HepG2 (cell line): ENCODE data around the gene KIF2C. TPM values are rescaled to one million over a fixed set of nuclear protein-coding genes. Genes with fewer than 3 reads are reported as not detected.
A peak's percentile ranks its signal among the peaks of the same experiment; 100 is the strongest.

Source experiments
- AGO2 ChIP-seq: fragments of 200-400 bp; formaldehyde crosslinking; optimal IDR thresholded peaks from 2 replicates; pipeline ENCODE3; 2017; ENCODE audit warnings: mild to moderate bottlenecking, low read depth, low read length, moderate library complexity
- AHR ChIP-seq: IDR thresholded peaks from 2 replicates; pipeline ENCODE4 v1.6.1; 2018; ENCODE audit warnings: missing genetic modification reagents, missing compliant biosample characterization
- CCAR2 ChIP-seq: fragments of 200-400 bp; formaldehyde crosslinking; optimal IDR thresholded peaks from 2 replicates; pipeline ENCODE3; 2018; ENCODE audit warnings: low read depth, mild to moderate bottlenecking, low read length, moderate library complexity
- DR1 ChIP-seq: sonication (generic); formaldehyde crosslinking; IDR thresholded peaks from 2 replicates; pipeline ENCODE4 v1.8.0; 2021; ENCODE audit warnings: mild to moderate bottlenecking, missing genetic modification reagents, inconsistent platforms
- ESRRA ChIP-seq: sonication (generic); formaldehyde crosslinking; IDR thresholded peaks from 2 replicates; pipeline ENCODE4 v1.5.1; 2020; ENCODE audit warnings: mild to moderate bottlenecking, low read depth, missing genetic modification reagents
- FOXK1 ChIP-seq: sonication (generic); formaldehyde crosslinking; IDR thresholded peaks from 2 replicates; pipeline ENCODE4 v1.4.0; 2020; ENCODE audit warnings: low read depth, missing genetic modification reagents, borderline replicate concordance
- MED13 ChIP-seq: sonication (generic); formaldehyde crosslinking; IDR thresholded peaks from 2 replicates; pipeline ENCODE4 v1.5.0; 2020; ENCODE audit warnings: missing genetic modification reagents
- ZFP36L1 ChIP-seq: sonication (generic); formaldehyde crosslinking; IDR thresholded peaks from 2 replicates; pipeline ENCODE4 v1.8.0; 2022; ENCODE audit warnings: mild to moderate bottlenecking, missing genetic modification reagents, moderate library complexity
- ZFP62 ChIP-seq: sonication (generic); formaldehyde crosslinking; IDR thresholded peaks from 2 replicates; pipeline ENCODE4 v1.4.0; 2020; ENCODE audit warnings: missing genetic modification reagents
- ZNF121 ChIP-seq: sonication (generic); formaldehyde crosslinking; IDR thresholded peaks from 2 replicates; pipeline ENCODE4 v1.5.0; 2020; ENCODE audit warnings: mild to moderate bottlenecking, missing genetic modification reagents
- ZNF329 ChIP-seq: sonication (generic); formaldehyde crosslinking; IDR thresholded peaks from 2 replicates; pipeline ENCODE4 v1.9.0; 2021; ENCODE audit warnings: low read depth, mild to moderate bottlenecking, missing genetic modification reagents
- polyA plus RNA-seq, 8 experiments: library from polyadenylated mRNA; depleted of rRNA in 3 of 8; stranded (reverse) in 7 of 8; unstranded in 1 of 8; fragments of >200 nt; fragmentation: Illumina TruSeq in 4 of 8; extraction: Trizol in 4 of 8; gene quantifications; 2 replicates each; pipeline versions ENCODE4 v1.2.1 to v1.2.3, GENCODE V29; 2011 to 2016; ENCODE audit warnings: low read depth in 4 of 8, missing spikeins in 1 of 8, mixed read lengths in 1 of 8; ENCODE audit not compliant: insufficient read depth in 1 of 8
- total RNA-seq, 5 experiments: library from RNA; depleted of rRNA; stranded (reverse); fragments of >200 nt; fragmentation: Illumina TruSeq; extraction: Trizol; gene quantifications; 2 replicates each; pipeline ENCODE4 v1.2.3, GENCODE V29; 2016; ENCODE audit warnings: low read depth in 1 of 5
- TF ChIP-seq, protein P1 (sequence below): sonication (generic); formaldehyde crosslinking; IDR thresholded peaks from 2 replicates; pipeline ENCODE4 v1.5.1; 2020; ENCODE audit warnings: missing genetic modification reagents, mild to moderate bottlenecking, borderline replicate concordance
- TF ChIP-seq, protein P2 (sequence below): IDR thresholded peaks from 2 replicates; pipeline ENCODE4 v1.6.1; 2016
- TF ChIP-seq, protein P3 (sequence below): sonication (generic); formaldehyde crosslinking; conservative IDR thresholded peaks from 2 replicates; pipeline ENCODE4 v1.4.0; 2020; ENCODE audit warnings: missing genetic modification reagents
- TF ChIP-seq, protein P4 (sequence below), 2 experiments: sonication (generic) in 1 of 2; formaldehyde crosslinking in 1 of 2; IDR thresholded peaks; 2 replicates each; pipeline versions ENCODE4 v1.4.0 to v1.6.1; 2016 to 2020; ENCODE audit warnings: borderline replicate concordance in 1 of 2, low read depth in 1 of 2, mild to moderate bottlenecking in 1 of 2, missing genetic modification reagents in 1 of 2
- TF ChIP-seq, protein P5 (sequence below): sonication (generic); formaldehyde crosslinking; IDR thresholded peaks from 2 replicates; pipeline ENCODE4 v1.4.0; 2020; ENCODE audit warnings: low read depth, mild to moderate bottlenecking, missing genetic modification reagents

The KIF2C gene
- total and polyA plus RNA-seq, 2 of the 13 experiments (the other 11 are each of a cell fraction or from before 2014, with no cell fraction given), result 29.7 to 53.7 TPM

DNA sequence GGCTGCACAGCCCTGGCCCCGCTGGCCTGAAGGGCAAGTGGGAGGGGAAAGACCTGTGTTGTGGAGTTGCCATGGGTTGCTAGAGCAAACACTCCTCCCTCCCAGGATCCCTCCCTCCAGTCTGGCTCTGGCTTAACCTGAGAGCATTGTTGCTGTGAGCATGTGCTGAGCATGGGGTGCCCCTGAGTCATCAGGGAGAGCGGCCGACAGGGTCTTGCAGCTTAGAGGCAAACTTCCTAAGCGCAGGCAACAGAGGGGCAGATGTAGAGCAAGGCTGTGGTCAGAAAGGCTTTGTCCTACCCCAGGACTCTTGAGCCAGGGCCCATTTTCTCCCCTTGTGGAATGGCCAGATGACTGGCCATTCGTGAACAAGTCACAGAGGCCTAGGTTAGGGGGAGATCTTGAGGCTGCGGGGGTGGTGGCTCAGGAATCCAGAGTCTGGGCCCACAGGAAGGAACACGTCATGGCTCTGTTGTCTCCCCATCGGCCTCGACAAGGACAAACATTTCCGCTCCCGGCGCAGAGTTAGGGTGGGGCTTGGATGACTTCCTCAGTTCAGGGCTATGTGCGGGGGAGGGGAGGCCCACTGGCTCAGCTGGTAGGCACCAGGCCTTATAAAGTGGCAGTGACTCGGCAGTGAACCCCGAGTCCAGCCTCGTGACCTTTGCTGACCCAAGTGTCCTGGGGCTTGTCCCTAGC is 67.9 kb downstream of the KIF2C start (continued):
- TF ChIP-seq, protein P1, sequence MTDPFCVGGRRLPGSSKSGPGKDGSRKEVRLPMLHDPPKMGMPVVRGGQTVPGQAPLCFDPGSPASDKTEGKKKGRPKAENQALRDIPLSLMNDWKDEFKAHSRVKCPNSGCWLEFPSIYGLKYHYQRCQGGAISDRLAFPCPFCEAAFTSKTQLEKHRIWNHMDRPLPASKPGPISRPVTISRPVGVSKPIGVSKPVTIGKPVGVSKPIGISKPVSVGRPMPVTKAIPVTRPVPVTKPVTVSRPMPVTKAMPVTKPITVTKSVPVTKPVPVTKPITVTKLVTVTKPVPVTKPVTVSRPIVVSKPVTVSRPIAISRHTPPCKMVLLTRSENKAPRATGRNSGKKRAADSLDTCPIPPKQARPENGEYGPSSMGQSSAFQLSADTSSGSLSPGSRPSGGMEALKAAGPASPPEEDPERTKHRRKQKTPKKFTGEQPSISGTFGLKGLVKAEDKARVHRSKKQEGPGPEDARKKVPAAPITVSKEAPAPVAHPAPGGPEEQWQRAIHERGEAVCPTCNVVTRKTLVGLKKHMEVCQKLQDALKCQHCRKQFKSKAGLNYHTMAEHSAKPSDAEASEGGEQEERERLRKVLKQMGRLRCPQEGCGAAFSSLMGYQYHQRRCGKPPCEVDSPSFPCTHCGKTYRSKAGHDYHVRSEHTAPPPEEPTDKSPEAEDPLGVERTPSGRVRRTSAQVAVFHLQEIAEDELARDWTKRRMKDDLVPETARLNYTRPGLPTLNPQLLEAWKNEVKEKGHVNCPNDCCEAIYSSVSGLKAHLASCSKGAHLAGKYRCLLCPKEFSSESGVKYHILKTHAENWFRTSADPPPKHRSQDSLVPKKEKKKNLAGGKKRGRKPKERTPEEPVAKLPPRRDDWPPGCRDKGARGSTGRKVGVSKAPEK, result no peak
- TF ChIP-seq ZFP36L1, result peak; percentile 94
- TF ChIP-seq ZFP62, result no peak
- TF ChIP-seq, protein P2, sequence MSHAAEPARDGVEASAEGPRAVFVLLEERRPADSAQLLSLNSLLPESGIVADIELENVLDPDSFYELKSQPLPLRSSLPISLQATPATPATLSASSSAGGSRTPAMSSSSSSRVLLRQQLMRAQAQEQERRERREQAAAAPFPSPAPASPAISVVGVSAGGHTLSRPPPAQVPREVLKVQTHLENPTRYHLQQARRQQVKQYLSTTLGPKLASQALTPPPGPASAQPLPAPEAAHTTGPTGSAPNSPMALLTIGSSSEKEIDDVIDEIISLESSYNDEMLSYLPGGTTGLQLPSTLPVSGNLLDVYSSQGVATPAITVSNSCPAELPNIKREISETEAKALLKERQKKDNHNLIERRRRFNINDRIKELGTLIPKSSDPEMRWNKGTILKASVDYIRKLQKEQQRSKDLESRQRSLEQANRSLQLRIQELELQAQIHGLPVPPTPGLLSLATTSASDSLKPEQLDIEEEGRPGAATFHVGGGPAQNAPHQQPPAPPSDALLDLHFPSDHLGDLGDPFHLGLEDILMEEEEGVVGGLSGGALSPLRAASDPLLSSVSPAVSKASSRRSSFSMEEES, result peak; percentile 83
- TF ChIP-seq CCAR2, result no peak
- TF ChIP-seq, protein P3, sequence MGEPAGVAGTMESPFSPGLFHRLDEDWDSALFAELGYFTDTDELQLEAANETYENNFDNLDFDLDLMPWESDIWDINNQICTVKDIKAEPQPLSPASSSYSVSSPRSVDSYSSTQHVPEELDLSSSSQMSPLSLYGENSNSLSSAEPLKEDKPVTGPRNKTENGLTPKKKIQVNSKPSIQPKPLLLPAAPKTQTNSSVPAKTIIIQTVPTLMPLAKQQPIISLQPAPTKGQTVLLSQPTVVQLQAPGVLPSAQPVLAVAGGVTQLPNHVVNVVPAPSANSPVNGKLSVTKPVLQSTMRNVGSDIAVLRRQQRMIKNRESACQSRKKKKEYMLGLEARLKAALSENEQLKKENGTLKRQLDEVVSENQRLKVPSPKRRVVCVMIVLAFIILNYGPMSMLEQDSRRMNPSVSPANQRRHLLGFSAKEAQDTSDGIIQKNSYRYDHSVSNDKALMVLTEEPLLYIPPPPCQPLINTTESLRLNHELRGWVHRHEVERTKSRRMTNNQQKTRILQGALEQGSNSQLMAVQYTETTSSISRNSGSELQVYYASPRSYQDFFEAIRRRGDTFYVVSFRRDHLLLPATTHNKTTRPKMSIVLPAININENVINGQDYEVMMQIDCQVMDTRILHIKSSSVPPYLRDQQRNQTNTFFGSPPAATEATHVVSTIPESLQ (CRISPR knock-in tag), result 0 out of 2 replicates have a peak, but pooled peaks have one; percentile 18
- peak; percentile 57 for TF ChIP-seq FOXK1 (CRISPR knock-in tag)
- peak; percentile 44 for TF ChIP-seq AGO2
- TF ChIP-seq, protein P4, sequence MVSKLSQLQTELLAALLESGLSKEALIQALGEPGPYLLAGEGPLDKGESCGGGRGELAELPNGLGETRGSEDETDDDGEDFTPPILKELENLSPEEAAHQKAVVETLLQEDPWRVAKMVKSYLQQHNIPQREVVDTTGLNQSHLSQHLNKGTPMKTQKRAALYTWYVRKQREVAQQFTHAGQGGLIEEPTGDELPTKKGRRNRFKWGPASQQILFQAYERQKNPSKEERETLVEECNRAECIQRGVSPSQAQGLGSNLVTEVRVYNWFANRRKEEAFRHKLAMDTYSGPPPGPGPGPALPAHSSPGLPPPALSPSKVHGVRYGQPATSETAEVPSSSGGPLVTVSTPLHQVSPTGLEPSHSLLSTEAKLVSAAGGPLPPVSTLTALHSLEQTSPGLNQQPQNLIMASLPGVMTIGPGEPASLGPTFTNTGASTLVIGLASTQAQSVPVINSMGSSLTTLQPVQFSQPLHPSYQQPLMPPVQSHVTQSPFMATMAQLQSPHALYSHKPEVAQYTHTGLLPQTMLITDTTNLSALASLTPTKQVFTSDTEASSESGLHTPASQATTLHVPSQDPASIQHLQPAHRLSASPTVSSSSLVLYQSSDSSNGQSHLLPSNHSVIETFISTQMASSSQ (IDR thresholded peaks at IDR 0.05; ENCODE audit: low read depth), result no peak
- TF ChIP-seq, protein P4 (CRISPR knock-in tag; IDR thresholded peaks at IDR 0.05; ENCODE audit: borderline replicate concordance), result peak; percentile 74; the same call in 1 of the 2 replicates
- TF ChIP-seq, protein P5, sequence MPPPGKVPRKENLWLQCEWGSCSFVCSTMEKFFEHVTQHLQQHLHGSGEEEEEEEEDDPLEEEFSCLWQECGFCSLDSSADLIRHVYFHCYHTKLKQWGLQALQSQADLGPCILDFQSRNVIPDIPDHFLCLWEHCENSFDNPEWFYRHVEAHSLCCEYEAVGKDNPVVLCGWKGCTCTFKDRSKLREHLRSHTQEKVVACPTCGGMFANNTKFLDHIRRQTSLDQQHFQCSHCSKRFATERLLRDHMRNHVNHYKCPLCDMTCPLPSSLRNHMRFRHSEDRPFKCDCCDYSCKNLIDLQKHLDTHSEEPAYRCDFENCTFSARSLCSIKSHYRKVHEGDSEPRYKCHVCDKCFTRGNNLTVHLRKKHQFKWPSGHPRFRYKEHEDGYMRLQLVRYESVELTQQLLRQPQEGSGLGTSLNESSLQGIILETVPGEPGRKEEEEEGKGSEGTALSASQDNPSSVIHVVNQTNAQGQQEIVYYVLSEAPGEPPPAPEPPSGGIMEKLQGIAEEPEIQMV (CRISPR knock-in tag), result peak; percentile 68; the same call in 1 of the 2 replicates
- no peak for TF ChIP-seq MED13 (CRISPR knock-in tag)
- TF ChIP-seq ESRRA (CRISPR knock-in tag), result peak; percentile 85
- peak; percentile 81; the same call in 1 of the 2 replicates for TF ChIP-seq ZNF121 (CRISPR knock-in tag)
- no peak for TF ChIP-seq DR1 (CRISPR knock-in tag)
- TF ChIP-seq AHR (CRISPR knock-in tag), result no peak; the same call in 1 of the 2 replicates
- no peak for TF ChIP-seq ZNF329 (CRISPR knock-in tag)
